Fibroblast of upper back skin (primary cell): ENCODE results near the gene STAT6.
A peak's percentile ranks its signal among the peaks of the same experiment; 100 is the strongest.
"Not testable (repeated sequence)": the region's sequence is repeated elsewhere in the genome, so short reads cannot be mapped to it uniquely, and the experiment has no call there.

ENCODE experiments used
- DNase-seq: peaks from one replicate; pipeline ENCODE4 v3.0.0-alpha.2; 2013

Gene STAT6

GRCh38 chr12:57085999-57086492, 25.1 kb downstream of the STAT6 start:
- peak; percentile 70 for DNase-seq

GRCh38 chr12:57080855-57081254, 30.3 kb downstream of the STAT6 start:
- DNase-seq, result no peak

GRCh38 chr12:57079821-57080220, 31.3 kb downstream of the STAT6 start:
- DNase-seq, result no peak

GRCh38 chr12:57078519-57079404, 32.4 kb downstream of the STAT6 start, which contains the start of gene NEMP1:
Gene NEMP1, minus strand, starts transcription at chr12:57078791. Its CDS starts 46 bp downstream, at chr12:57078745.
- DNase-seq, result peak; percentile 100

- not testable (repeated sequence) for DNase-seq
Observed at GRCh38 chr12:57073566-57074450, 37.4 kb downstream of the STAT6 start.

- no peak for DNase-seq
Observed at GRCh38 chr12:57072661-57073060, 38.5 kb downstream of the STAT6 start.

- peak; percentile 85 for DNase-seq
Observed at GRCh38 chr12:57069523-57069922, 41.6 kb downstream of the STAT6 start.

GRCh38 chr12:57066245-57066644, 44.9 kb downstream of the STAT6 start:
- DNase-seq, result no peak

GRCh38 chr12:57063991-57064685, 47.0 kb downstream of the STAT6 start:
- DNase-seq, result no peak

- DNase-seq, result no peak
Observed at GRCh38 chr12:57058454-57058853, 52.7 kb downstream of the STAT6 start.

- DNase-seq, result no peak
Observed at GRCh38 chr12:57057067-57057751, 54.0 kb downstream of the STAT6 start.

GRCh38 chr12:57055824-57056223, 55.3 kb downstream of the STAT6 start:
- DNase-seq, result no peak

- DNase-seq, result not testable (repeated sequence)
Observed at GRCh38 chr12:57053901-57054300, 57.3 kb downstream of the STAT6 start.

GRCh38 chr12:57053146-57053545, 58.0 kb downstream of the STAT6 start:
- not testable (repeated sequence) for DNase-seq

GRCh38 chr12:57051011-57051410, 60.2 kb downstream of the STAT6 start:
- no peak for DNase-seq

GRCh38 chr12:57049890-57050289, 61.3 kb downstream of the STAT6 start, which contains the start of gene MYO1A:
Gene MYO1A, minus strand, starts transcription at chr12:57050129. Its CDS starts 1,806 bp downstream, at chr12:57048323.
- DNase-seq, result no peak

GRCh38 chr12:57049119-57049446, 62.1 kb downstream of the STAT6 start:
- no peak for DNase-seq

- no peak for DNase-seq
Observed at GRCh38 chr12:57048423-57049118, 62.6 kb downstream of the STAT6 start.

- peak; percentile 12 for DNase-seq
Observed at GRCh38 chr12:57047981-57048380, 63.2 kb downstream of the STAT6 start.

- DNase-seq, result no peak
Observed at GRCh38 chr12:57046947-57047890, 63.9 kb downstream of the STAT6 start.
